A549 (cell line): Measurements from ENCODE around the gene TRIM74. TPM values are rescaled to one million over a fixed set of nuclear protein-coding genes. Genes with fewer than 3 reads are reported as not detected.
A peak's percentile ranks its signal among the peaks of the same experiment; 100 is the strongest.

ENCODE experiments used
- ATAC-seq, 2 experiments: fragments of 200-7000 bp in 1 of 2; fragments of >200 bp in 1 of 2; cut with Nextera tagmentation in 1 of 2; cut with Tn5 transposase in 1 of 2; 3 replicates each; pipeline versions ENCODE4 v1.8.0 to v1.9.1; 2018 to 2020; ENCODE audit warnings: mild to moderate bottlenecking in 1 of 2, moderate library complexity in 1 of 2
- CTCF ChIA-PET: fragments of 300-600 bp; sonication (Branson Sonifier 250); formaldehyde crosslinking; extraction: SDS; loops from one replicate; lab custom pipeline; 2021; ENCODE audit warnings: antibody characterized with exemption, inconsistent platforms; lab: Yijun Ruan, JAX
- POLR2A ChIA-PET: fragments of 350-600 bp; formaldehyde crosslinking; extraction: SDS; loops from one replicate; lab custom pipeline; 2021; ENCODE audit warnings: antibody characterized with exemption, inconsistent platforms; lab: Yijun Ruan, JAX
- DNase-seq, 2 experiments: peaks; one replicate each; pipeline versions ENCODE4 v3.0.0 to v3.0.0-alpha.2; 2011 to 2016; ENCODE audit warnings: low read depth in 1 of 2, low spot score in 1 of 2
- FAIRE-seq: peaks from 2 replicates; lab custom pipeline; 2011; peaks lifted over from hg19 to GRCh38; lab: Jason Lieb, UNC
- H3K27ac ChIP-seq, 2 experiments: fragments of >200 bp; sonication (Bioruptor Twin); formaldehyde crosslinking; 3 replicates each; pipeline ENCODE4 v1.5.1; 2016 to 2017
- H3K4me1 ChIP-seq: fragments of >200 bp; sonication (Bioruptor Twin); formaldehyde crosslinking; 3 replicates; pipeline ENCODE4 v1.6.1; 2016
- H3K4me2 ChIP-seq: fragments of >200 bp; sonication (Bioruptor Twin); formaldehyde crosslinking; 3 replicates; pipeline ENCODE4 v1.6.1; 2016
- H3K4me3 ChIP-seq: fragments of >200 bp; sonication (Bioruptor Twin); formaldehyde crosslinking; 3 replicates; pipeline ENCODE4 v1.5.1; 2016
- H3K9me3 ChIP-seq: fragments of >200 bp; sonication (Bioruptor Twin); formaldehyde crosslinking; 3 replicates; pipeline ENCODE4 v1.6.1; 2016
- ATOH8 ChIP-seq: fragments of 250-450 bp; sonication (Bioruptor Pico); IDR thresholded peaks from 2 replicates; pipeline ENCODE4 v1.5.0; 2020; ENCODE audit warnings: low read depth, mild to moderate bottlenecking, moderate library complexity
- BHLHE40 ChIP-seq: IDR thresholded peaks from 2 replicates; pipeline ENCODE4 v1.6.1; 2012; ENCODE audit warnings: low read depth, low read length, inconsistent platforms
- CBX2 ChIP-seq: fragments of 200-600 bp; sonication (generic); IDR thresholded peaks from 2 replicates; pipeline ENCODE4 v1.6.1; 2016; ENCODE audit warnings: low read depth, mild to moderate bottlenecking, borderline replicate concordance
- CBX8 ChIP-seq: fragments of 200-600 bp; sonication (generic); IDR thresholded peaks from 2 replicates; pipeline ENCODE4 v1.6.1; 2016
- CHD2 ChIP-seq: fragments of 150-350 bp; IDR thresholded peaks from 2 replicates; pipeline ENCODE4 v1.6.1; 2014; ENCODE audit warnings: low read length; ENCODE audit not compliant: partially characterized antibody
- E2F6 ChIP-seq: IDR thresholded peaks from 2 replicates; pipeline ENCODE4 v1.6.1; 2012; ENCODE audit warnings: low read depth, borderline replicate concordance
- EHMT2 ChIP-seq: fragments of 200-600 bp; sonication (generic); IDR thresholded peaks from 2 replicates; pipeline ENCODE4 v1.6.1; 2016; ENCODE audit warnings: antibody characterized with exemption, low read depth, mild to moderate bottlenecking, moderate library complexity
- EP300 ChIP-seq, 2 experiments: fragments of >200 bp; sonication (Bioruptor Twin); formaldehyde crosslinking; IDR thresholded peaks; 2 replicates in 1 of 2; 3 replicates in 1 of 2; pipeline ENCODE4 v1.6.1; 2016 to 2017
- ESRRA ChIP-seq: fragments of 150-350 bp; IDR thresholded peaks from 2 replicates; pipeline ENCODE4 v1.6.1; 2014; ENCODE audit warnings: mild to moderate bottlenecking, low read length, borderline replicate concordance
- FOSL2 ChIP-seq, 2 experiments: fragments of 450-650 bp in 1 of 2; fragments of >200 bp in 1 of 2; sonication (Bioruptor Twin) in 1 of 2; formaldehyde crosslinking; IDR thresholded peaks; 2 replicates each; pipeline versions ENCODE4 v1.5.0 to v1.6.1; 2016 to 2020; ENCODE audit warnings: mild to moderate bottlenecking in 1 of 2, moderate library complexity in 1 of 2
- GATA3 ChIP-seq: IDR thresholded peaks from 2 replicates; pipeline ENCODE4 v1.6.1; 2012; ENCODE audit warnings: borderline replicate concordance
- HOXA7 ChIP-seq: fragments of 250-450 bp; sonication (Bioruptor Pico); IDR thresholded peaks from 2 replicates; pipeline ENCODE4 v1.5.0; 2020; ENCODE audit warnings: mild to moderate bottlenecking, moderate library complexity
- HOXB13 ChIP-seq: fragments of 250-450 bp; sonication (Bioruptor Pico); IDR thresholded peaks from 2 replicates; pipeline ENCODE4 v1.5.0; 2020; ENCODE audit warnings: low read depth, mild to moderate bottlenecking, moderate library complexity
- HOXB5 ChIP-seq: fragments of 250-450 bp; sonication (Bioruptor Pico); IDR thresholded peaks from 2 replicates; pipeline ENCODE4 v1.5.0; 2020; ENCODE audit warnings: mild to moderate bottlenecking, moderate library complexity
- JUN ChIP-seq, 2 experiments: fragments of >200 bp; sonication (Bioruptor Twin); formaldehyde crosslinking; IDR thresholded peaks; 2 replicates in 1 of 2; 3 replicates in 1 of 2; pipeline ENCODE4 v1.6.1; 2016 to 2017
- MAFK ChIP-seq: fragments of 450-650 bp; IDR thresholded peaks from 2 replicates; pipeline ENCODE4 v1.6.1; 2014; ENCODE audit not compliant: partially characterized antibody
- MAX ChIP-seq: IDR thresholded peaks from 2 replicates; pipeline ENCODE4 v1.6.1; 2012
- NPAS2 ChIP-seq: fragments of 250-450 bp; sonication (Bioruptor Pico); IDR thresholded peaks from 2 replicates; pipeline ENCODE4 v1.8.0; 2022; ENCODE audit warnings: mild to moderate bottlenecking, moderate library complexity, borderline replicate concordance
- NR3C1 ChIP-seq: fragments of >200 bp; sonication (Bioruptor Twin); formaldehyde crosslinking; IDR thresholded peaks from 3 replicates; pipeline ENCODE4 v1.6.1; 2017
- PBX3 ChIP-seq: IDR thresholded peaks from 2 replicates; pipeline ENCODE4 v1.6.1; 2012
- PHF8 ChIP-seq: fragments of 200-600 bp; sonication (generic); IDR thresholded peaks from 2 replicates; pipeline ENCODE4 v1.6.1; 2016; ENCODE audit warnings: low read depth, mild to moderate bottlenecking, antibody characterized with exemption, moderate library complexity, borderline replicate concordance
- POLR2A ChIP-seq: IDR thresholded peaks from 2 replicates; pipeline ENCODE4 v1.6.1; 2012; ENCODE audit warnings: mild to moderate bottlenecking, low read length
- POLR2AphosphoS2 ChIP-seq: conservative IDR thresholded peaks from 2 replicates; pipeline ENCODE4 v1.6.1; 2012; ENCODE audit warnings: low read length, improper control_type of control experiment, inconsistent platforms
- RAD21 ChIP-seq, 2 experiments: fragments of >200 bp in 1 of 2; sonication (Bioruptor Twin) in 1 of 2; formaldehyde crosslinking in 1 of 2; IDR thresholded peaks in 1 of 2; conservative IDR thresholded peaks in 1 of 2; 2 replicates in 1 of 2; 3 replicates in 1 of 2; pipeline ENCODE4 v1.6.1; 2012 to 2018; ENCODE audit warnings: inconsistent platforms in 1 of 2
- RARB ChIP-seq: fragments of 250-450 bp; sonication (Bioruptor Pico); IDR thresholded peaks from 2 replicates; pipeline ENCODE4 v1.8.0; 2021; ENCODE audit warnings: mild to moderate bottlenecking, moderate library complexity
- REST ChIP-seq: fragments of 200-600 bp; sonication (generic); IDR thresholded peaks from 2 replicates; pipeline ENCODE4 v1.6.1; 2016; ENCODE audit warnings: antibody characterized with exemption, mild to moderate bottlenecking, moderate library complexity
- RNF2 ChIP-seq: fragments of 200-600 bp; sonication (generic); IDR thresholded peaks from 2 replicates; pipeline ENCODE4 v1.6.1; 2016; ENCODE audit warnings: low read depth, mild to moderate bottlenecking, antibody characterized with exemption, moderate library complexity, borderline replicate concordance
- SREBF2 ChIP-seq: fragments of 450-650 bp; IDR thresholded peaks from 2 replicates; pipeline ENCODE4 v1.6.1; 2014; ENCODE audit warnings: mild to moderate bottlenecking, moderate library complexity
- TFCP2L1 ChIP-seq: fragments of 250-450 bp; sonication (Bioruptor Pico); IDR thresholded peaks from 2 replicates; pipeline ENCODE4 v1.5.0; 2021; ENCODE audit warnings: mild to moderate bottlenecking
- USF2 ChIP-seq: fragments of 450-650 bp; IDR thresholded peaks from 2 replicates; pipeline ENCODE4 v1.6.1; 2014; ENCODE audit warnings: antibody characterized with exemption
- ZC3H11A ChIP-seq: fragments of 450-650 bp; IDR thresholded peaks from 2 replicates; pipeline ENCODE4 v1.6.1; 2014; ENCODE audit warnings: antibody characterized with exemption, mild to moderate bottlenecking
- ZFP36 ChIP-seq: fragments of 450-650 bp; IDR thresholded peaks from 2 replicates; pipeline ENCODE4 v1.6.1; 2014; ENCODE audit warnings: borderline replicate concordance; ENCODE audit not compliant: partially characterized antibody
- ZNF302 ChIP-seq: fragments of 250-450 bp; sonication (Bioruptor Pico); IDR thresholded peaks from 2 replicates; pipeline ENCODE4 v1.9.0; 2021; ENCODE audit warnings: inconsistent platforms, mild to moderate bottlenecking, moderate library complexity
- ZSCAN20 ChIP-seq: fragments of 250-450 bp; sonication (Bioruptor Pico); IDR thresholded peaks from 2 replicates; pipeline ENCODE4 v1.8.0; 2022; ENCODE audit warnings: mild to moderate bottlenecking, moderate library complexity
- WGBS: methylation state at CpG from one replicate; pipeline ENCODE4 v1.1.6; 2017; ENCODE audit errors: missing lambda C conversion rate; 5-methylcytosine and 5-hydroxymethylcytosine counted together
- polyA plus RNA-seq, 4 experiments: library from polyadenylated mRNA; depleted of rRNA in 3 of 4; stranded (reverse); fragments of >200 nt; fragmentation: RNase III in 1 of 4; extraction: RNeasy Plus Mini Kit Qiagen cat#74134 plus additional on column Dnase treatment in 1 of 4; gene quantifications; 2 replicates in 3 of 4; 3 replicates in 1 of 4; pipeline ENCODE4 v1.2.3, GENCODE V29; 2011 to 2017

Gene TRIM74
- polyA plus RNA-seq, 2 of the 4 experiments (the other 2 are of a cell fraction): 0.76 TPM; not detected in 1

GRCh38 chr7:72924733-72925545, 44.3 kb downstream of the TRIM74 start, which contains the start of gene POM121 (continued):
- TF ChIP-seq TFCP2L1 (no peak), ESRRA (no peak), HOXB13 (CRISPR knock-in tag) (no peak), HOXA7 (CRISPR knock-in tag) (no peak), USF2 (no peak), MAFK (no peak), JUN (IDR thresholded peaks at IDR 0.05) (peak; percentile 74 to 92; a peak in 4 of 5 replicates), POLR2A (peak; percentile 76), HOXB5 (CRISPR knock-in tag) (no peak), EHMT2 (no peak), BHLHE40 (no peak), POLR2AphosphoS2 (peak; percentile 81; the same call in 1 of the 2 replicates), FOSL2 (IDR thresholded peaks at IDR 0.05) (no peak), FOSL2 (CRISPR knock-in tag; IDR thresholded peaks at IDR 0.05) (no peak; the same call in 1 of the 2 replicates), ZNF302 (no peak), ZSCAN20 (no peak), ATOH8 (CRISPR knock-in tag) (no peak), PHF8 (peak; percentile 82), ZC3H11A (no peak), PBX3 (no peak), MAX (peak; percentile 68), RAD21 (conservative IDR thresholded peaks at IDR 0.05 in 1 of 2, IDR thresholded peaks at IDR 0.05 in 1 of 2) (no peak), E2F6 (no peak), SREBF2 (no peak), GATA3 (peak; percentile 36; the same call in 1 of the 2 replicates), EP300 (IDR thresholded peaks at IDR 0.05) (no peak)

GRCh38 chr7:72924386-72924732, 44.9 kb downstream of the TRIM74 start:
- FAIRE-seq (no peak), ATAC-seq (peak; percentile 16 to 47; a peak in 4 of 6 replicates), DNase-seq (no peak)
- WGBS: 1% methylated on average over 5 of the region's 5 CpGs
- H3K4me2 ChIP-seq: peak overlapping the region; percentile 83
- peak overlapping the region; percentile 64 for H3K4me3 ChIP-seq
- ChIA-PET POLR2A (no interaction called here), CTCF (no interaction called here)
- H3K27ac ChIP-seq: peak overlapping the region; percentile 85 to 94
- H3K9me3 ChIP-seq: no peaks in the 10 kb centered on the region
- peaks cover 19% of the 10 kb centered on the region; the same call in 2 of the 3 replicates for H3K4me1 ChIP-seq
- TF ChIP-seq ZSCAN20: no peak
- no peak for TF ChIP-seq CHD2
- TF ChIP-seq RNF2: no peak
- no peak for TF ChIP-seq ZFP36
- TF ChIP-seq EP300 (IDR thresholded peaks at IDR 0.05): no peak
- no peak for TF ChIP-seq CBX2
- no peak for TF ChIP-seq CBX8
- TF ChIP-seq RARB: no peak
- TF ChIP-seq REST: no peak
- TF ChIP-seq NPAS2 (CRISPR knock-in tag): no peak
- no peak for TF ChIP-seq NR3C1
- TF ChIP-seq HOXA7 (CRISPR knock-in tag): no peak
